ACC112 (cell line): ENCODE data around the gene CENPH.
"Not testable (repeated sequence)": the region's sequence is repeated elsewhere in the genome, so short reads cannot be mapped to it uniquely, and the experiment has no call there.

Experiments
- H2AFZ ChIP-seq: fragments of 200-600 bp; sonication (generic); one replicate; pipeline ENCODE4 v1.6.0; 2017; ENCODE audit warnings: antibody characterized with exemption, low read length; ENCODE audit not compliant: unreplicated experiment
- H3K27ac ChIP-seq: fragments of 200-600 bp; sonication (generic); 2 replicates; pipeline ENCODE4 v1.5.1; 2014; ENCODE audit warnings: low read depth, mild to moderate bottlenecking, antibody characterized with exemption, low read length, moderate library complexity
- H3K27me3 ChIP-seq: fragments of 200-600 bp; sonication (generic); 2 replicates; pipeline ENCODE4 v1.6.1; 2014; ENCODE audit warnings: mild to moderate bottlenecking, antibody characterized with exemption, low read length, moderate library complexity, mixed read lengths; ENCODE audit not compliant: insufficient read depth
- H3K36me3 ChIP-seq: fragments of 200-600 bp; sonication (generic); 2 replicates; pipeline ENCODE4 v1.6.1; 2016; ENCODE audit warnings: mild to moderate bottlenecking, antibody characterized with exemption, low read length, moderate library complexity, mixed read lengths; ENCODE audit not compliant: insufficient read depth
- H3K4me1 ChIP-seq: fragments of 200-600 bp; sonication (generic); one replicate; pipeline ENCODE4 v1.6.1; 2016; ENCODE audit warnings: low read length, mixed read lengths; ENCODE audit not compliant: insufficient read depth, unreplicated experiment, control insufficient read depth
- H3K4me3 ChIP-seq: fragments of 200-600 bp; sonication (generic); 2 replicates; pipeline ENCODE4 v1.5.1; 2014; ENCODE audit warnings: mild to moderate bottlenecking, low read depth, low read length
- H3K79me2 ChIP-seq: fragments of 200-600 bp; sonication (generic); one replicate; pipeline ENCODE4 v1.6.0; 2016; ENCODE audit warnings: low read length; ENCODE audit not compliant: control insufficient read depth, unreplicated experiment, insufficient read depth

The CENPH gene

GRCh38 chr5:69166686-69167492 is 22.5 kb upstream of the CENPH start, which contains the start of gene CCNB1:
TSS of gene CCNB1 (plus strand) at chr5:69167150. CDS start at chr5:69167263, 113 bp downstream.
- no peaks in the 10 kb centered on the region for H3K27me3 ChIP-seq
- peak within 1 kb of the TSS; percentile 72 for H3K27ac ChIP-seq
- H3K4me1 ChIP-seq: peaks cover 18% of the 10 kb centered on the region
- H3K4me3 ChIP-seq: peak within 1 kb of the TSS; percentile 94
- peak within 1 kb of the TSS; percentile 85 for H2AFZ ChIP-seq
- H3K79me2 ChIP-seq: peaks cover 45% of the 10 kb centered on the region
- H3K36me3 ChIP-seq: peaks cover 23% of the 10 kb centered on the region

GRCh38 chr5:69167493-69167855 is 21.9 kb upstream of the CENPH start:
- peaks cover 18% of the 10 kb centered on the region for H3K4me1 ChIP-seq
- peak overlapping the region; percentile 94 for H3K4me3 ChIP-seq
- no peaks in the 10 kb centered on the region for H3K27me3 ChIP-seq
- H3K79me2 ChIP-seq: peaks cover 47% of the 10 kb centered on the region
- H2AFZ ChIP-seq: peak overlapping the region; percentile 79
- peaks cover 25% of the 10 kb centered on the region for H3K36me3 ChIP-seq
- H3K27ac ChIP-seq: peak overlapping the region; percentile 72

GRCh38 chr5:69167929-69168328 is 21.5 kb upstream of the CENPH start:
- H3K36me3 ChIP-seq: peaks cover 26% of the 10 kb centered on the region

DNA sequence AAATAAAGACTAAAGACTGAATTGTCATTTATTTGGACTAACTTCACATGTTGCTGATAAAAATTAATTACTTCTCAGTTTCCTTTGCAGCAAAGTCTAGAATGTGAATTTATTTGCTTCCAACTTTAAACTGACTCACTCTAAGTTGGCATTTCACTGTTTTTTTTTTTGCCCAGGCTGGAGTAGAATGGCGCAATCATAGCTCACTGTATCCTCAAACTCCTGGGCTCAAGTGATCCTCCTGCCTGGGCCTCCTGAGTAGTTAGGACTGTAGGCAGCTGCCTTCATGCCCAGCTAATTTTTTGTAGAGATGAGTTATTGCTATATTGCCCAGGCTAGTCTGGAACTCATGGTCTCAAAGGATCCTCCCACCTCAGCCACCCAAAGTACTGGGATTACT is 18.9 kb upstream of the CENPH start:
- H3K4me1 ChIP-seq: peaks cover 18% of the 10 kb centered on the region
- H3K27me3 ChIP-seq: no peaks in the 10 kb centered on the region
- H3K27ac ChIP-seq: no peak overlapping the region
- H3K36me3 ChIP-seq: peaks cover 44% of the 10 kb centered on the region
- peaks cover 55% of the 10 kb centered on the region for H3K79me2 ChIP-seq
- no peak overlapping the region for H2AFZ ChIP-seq
- H3K4me3 ChIP-seq: no peak overlapping the region

More at GRCh38 chr5:69167929-69168328, 21.5 kb upstream of the CENPH start:
- Histone ChIP-seq H2AFZ (peak overlapping the region; percentile 79), H3K27me3 (no peaks in the 10 kb centered on the region), H3K79me2 (peaks cover 48% of the 10 kb centered on the region), H3K4me1 (peaks cover 18% of the 10 kb centered on the region), H3K4me3 (peak overlapping the region; percentile 94), H3K27ac (peak overlapping the region; percentile 72)

DNA sequence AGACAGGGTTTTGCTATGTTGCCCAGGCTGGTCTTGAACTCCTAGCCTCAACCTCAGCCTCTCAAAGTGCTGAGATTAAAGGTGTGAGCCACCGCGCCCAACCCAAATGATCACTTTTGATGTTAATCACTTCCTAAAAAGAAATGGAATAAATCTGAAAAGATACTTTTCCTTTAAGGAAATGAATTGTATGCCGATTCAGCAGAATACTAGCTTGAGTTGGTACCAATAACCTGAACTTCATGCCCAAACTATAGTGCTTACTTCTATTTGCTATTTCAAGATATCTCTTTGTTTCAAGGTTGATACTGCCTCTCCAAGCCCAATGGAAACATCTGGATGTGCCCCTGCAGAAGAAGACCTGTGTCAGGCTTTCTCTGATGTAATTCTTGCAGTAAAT is 18.4 kb upstream of the CENPH start:
- H3K27me3 ChIP-seq: no peaks in the 10 kb centered on the region
- H3K4me1 ChIP-seq: peaks cover 18% of the 10 kb centered on the region
- no peak overlapping the region for H2AFZ ChIP-seq
- H3K4me3 ChIP-seq: no peak overlapping the region; the same call in 1 of the 2 replicates
- peaks cover 55% of the 10 kb centered on the region for H3K79me2 ChIP-seq
- no peak overlapping the region for H3K27ac ChIP-seq
- H3K36me3 ChIP-seq: peaks cover 46% of the 10 kb centered on the region

GRCh38 chr5:69181659-69182293 is 7.6 kb upstream of the CENPH start:
- H3K36me3 ChIP-seq, H3K79me2 ChIP-seq, H3K4me3 ChIP-seq, H3K27ac ChIP-seq, H3K4me1 ChIP-seq, H2AFZ ChIP-seq, H3K27me3 ChIP-seq: not testable (repeated sequence)

- no peaks in the 10 kb centered on the region for H3K27me3 ChIP-seq
- no peak overlapping the region for H3K4me3 ChIP-seq
- H3K4me1 ChIP-seq: no peaks in the 10 kb centered on the region
- H3K79me2 ChIP-seq: peaks cover 8% of the 10 kb centered on the region
- no peaks in the 10 kb centered on the region for H3K36me3 ChIP-seq
- no peak overlapping the region for H2AFZ ChIP-seq
- no peak overlapping the region for H3K27ac ChIP-seq
Measured at GRCh38 chr5:69184621-69185020, 4.8 kb upstream of the CENPH start.

GRCh38 chr5:69187342-69187741 is 2.0 kb upstream of the CENPH start:
- H3K4me1 ChIP-seq: no peaks in the 10 kb centered on the region
- H3K4me3 ChIP-seq: no peak overlapping the region
- no peaks in the 10 kb centered on the region for H3K36me3 ChIP-seq
- H2AFZ ChIP-seq: no peak overlapping the region
- H3K27ac ChIP-seq: no peak overlapping the region
- no peaks in the 10 kb centered on the region for H3K27me3 ChIP-seq
- H3K79me2 ChIP-seq: peaks cover 10% of the 10 kb centered on the region

- Histone ChIP-seq H3K36me3 (no peaks in the 10 kb centered on the region), H3K27ac (peak overlapping the region; percentile 81), H3K4me3 (peak overlapping the region; percentile 82), H3K4me1 (no peaks in the 10 kb centered on the region), H3K79me2 (peaks cover 10% of the 10 kb centered on the region), H2AFZ (peak overlapping the region; percentile 86), H3K27me3 (no peaks in the 10 kb centered on the region)
Measured at GRCh38 chr5:69188811-69189161, 597 bp upstream of the CENPH start.

DNA sequence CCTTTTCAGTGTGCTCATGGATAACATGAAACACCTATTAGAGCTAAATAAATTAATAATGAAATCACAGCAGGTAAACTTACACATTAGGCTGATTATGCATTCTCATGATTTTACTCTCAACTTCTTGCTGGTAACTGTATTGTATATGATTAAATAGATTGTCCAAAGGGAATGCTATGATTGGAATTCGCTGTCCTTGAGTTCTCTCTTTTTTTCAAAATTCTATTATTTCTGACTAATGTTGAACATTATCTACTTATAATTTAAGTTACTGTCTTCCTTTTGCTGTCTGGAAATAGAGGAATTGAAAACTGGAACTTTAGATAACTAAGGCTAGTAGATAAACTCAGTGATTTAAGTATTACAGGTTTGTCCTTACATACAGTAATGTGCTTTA is 13.1 kb downstream of the CENPH start:
- Histone ChIP-seq H3K4me1 (peaks cover 3% of the 10 kb centered on the region), H3K79me2 (no peaks in the 10 kb centered on the region), H2AFZ (no peak overlapping the region), H3K4me3 (no peak overlapping the region), H3K36me3 (peaks cover 14% of the 10 kb centered on the region), H3K27me3 (no peaks in the 10 kb centered on the region), H3K27ac (no peak overlapping the region)
